IMR-90 (cell line): Measurements from ENCODE around the gene FAM111A. TPM values are rescaled to one million over a fixed set of nuclear protein-coding genes. Genes with fewer than 3 reads are reported as not detected.

Experiments
- FOS ChIP-seq: fragments of 150-350 bp; IDR thresholded peaks from 2 replicates; pipeline ENCODE4 v1.6.1; 2016; ENCODE audit warnings: low read depth, low read length
- MAZ ChIP-seq: IDR thresholded peaks from 2 replicates; pipeline ENCODE4 v1.6.1; 2012; ENCODE audit warnings: low read depth, mild to moderate bottlenecking, low read length, improper control_type of control experiment, moderate library complexity, borderline replicate concordance
- NFE2L2 ChIP-seq: fragments of 150-350 bp; IDR thresholded peaks from 2 replicates; pipeline ENCODE4 v1.6.1; 2016; ENCODE audit warnings: low read depth, mild to moderate bottlenecking, low read length
- RCOR1 ChIP-seq: IDR thresholded peaks from 2 replicates; pipeline ENCODE4 v1.6.1; 2012; ENCODE audit warnings: mild to moderate bottlenecking, low read length, improper control_type of control experiment; ENCODE audit not compliant: insufficient replicate concordance
- polyA plus RNA-seq, 3 experiments: library from polyadenylated mRNA; depleted of rRNA; stranded (reverse); fragments of >200 nt; gene quantifications; 2 replicates each; pipeline ENCODE4 v1.2.3, GENCODE V29; 2012; ENCODE audit warnings: low replicate concordance in 1 of 3
- total RNA-seq: library from RNA; depleted of rRNA; stranded (reverse); fragments of >200 nt; gene quantifications from 2 replicates; pipeline ENCODE4 v1.2.3, GENCODE V29; 2012

FAM111A gene
- total and polyA plus RNA-seq, 2 of the 4 experiments (the other 2 are of a cell fraction): 19.9 to 36.4 TPM

- TF ChIP-seq RCOR1 (no peak), MAZ (peak; percentile 94), NFE2L2 (no peak), FOS (no peak)
Measured at GRCh38 chr11:59171508-59172322, 29.1 kb downstream of the FAM111A start, which contains the start of gene DTX4 (continued).
